HepG2 (cell line): ENCODE results near the gene DAG1. TPM values are rescaled to one million over a fixed set of nuclear protein-coding genes. Genes with fewer than 3 reads are reported as not detected.

ENCODE experiments used
- PAWR ChIP-seq: sonication (generic); formaldehyde crosslinking; IDR thresholded peaks from 2 replicates; pipeline ENCODE4 v1.4.0; 2020; ENCODE audit warnings: missing genetic modification reagents, mild to moderate bottlenecking, borderline replicate concordance
- SNAPC2 ChIP-seq: sonication (generic); formaldehyde crosslinking; IDR thresholded peaks from 2 replicates; pipeline ENCODE4 v1.8.1; 2022; ENCODE audit warnings: mild to moderate bottlenecking, missing genetic modification reagents
- ZNF550 ChIP-seq: sonication (generic); formaldehyde crosslinking; IDR thresholded peaks from 2 replicates; pipeline ENCODE4 v1.4.0; 2020; ENCODE audit warnings: mild to moderate bottlenecking, missing genetic modification reagents, borderline replicate concordance
- polyA plus RNA-seq, 8 experiments: library from polyadenylated mRNA; depleted of rRNA in 3 of 8; stranded (reverse) in 7 of 8; unstranded in 1 of 8; fragments of >200 nt; fragmentation: Illumina TruSeq in 4 of 8; extraction: Trizol in 4 of 8; gene quantifications; 2 replicates each; pipeline versions ENCODE4 v1.2.1 to v1.2.3, GENCODE V29; 2011 to 2016; ENCODE audit warnings: low read depth in 4 of 8, missing spikeins in 1 of 8, mixed read lengths in 1 of 8; ENCODE audit not compliant: insufficient read depth in 1 of 8
- total RNA-seq, 5 experiments: library from RNA; depleted of rRNA; stranded (reverse); fragments of >200 nt; fragmentation: Illumina TruSeq; extraction: Trizol; gene quantifications; 2 replicates each; pipeline ENCODE4 v1.2.3, GENCODE V29; 2016; ENCODE audit warnings: low read depth in 1 of 5
- TF ChIP-seq, protein P1 (sequence below), 2 experiments: sonication (generic) in 1 of 2; formaldehyde crosslinking in 1 of 2; IDR thresholded peaks; 2 replicates each; pipeline versions ENCODE4 v1.6.1 to v1.9.0; 2014 to 2022; ENCODE audit warnings: antibody characterized with exemption in 1 of 2, borderline replicate concordance in 1 of 2, inconsistent platforms in 1 of 2, low read depth in 1 of 2, missing genetic modification reagents in 1 of 2
- TF ChIP-seq, protein P2 (sequence below): sonication (generic); formaldehyde crosslinking; IDR thresholded peaks from 2 replicates; pipeline ENCODE4 v1.4.0; 2020; ENCODE audit warnings: missing genetic modification reagents
- TF ChIP-seq, protein P3 (sequence below): sonication (generic); formaldehyde crosslinking; IDR thresholded peaks from 2 replicates; pipeline ENCODE4 v1.9.0; 2022; ENCODE audit warnings: missing genetic modification reagents, mild to moderate bottlenecking, borderline replicate concordance
- TF ChIP-seq, protein P4 (sequence below): sonication (generic); formaldehyde crosslinking; IDR thresholded peaks from 2 replicates; pipeline ENCODE4 v1.4.0; 2020; ENCODE audit warnings: missing genetic modification reagents
- TF ChIP-seq, protein P5 (sequence below): sonication (generic); formaldehyde crosslinking; IDR thresholded peaks from 2 replicates; pipeline ENCODE4 v1.4.0; 2020; ENCODE audit warnings: missing genetic modification reagents, borderline replicate concordance
- TF ChIP-seq, protein P6 (sequence below): sonication (generic); formaldehyde crosslinking; IDR thresholded peaks from 2 replicates; pipeline ENCODE4 v1.4.0; 2020; ENCODE audit warnings: mild to moderate bottlenecking, missing genetic modification reagents

The DAG1 gene
- total and polyA plus RNA-seq, 2 of the 13 experiments (the other 11 are each of a cell fraction or from before 2014, with no cell fraction given): 47.3 to 50.4 TPM

DNA sequence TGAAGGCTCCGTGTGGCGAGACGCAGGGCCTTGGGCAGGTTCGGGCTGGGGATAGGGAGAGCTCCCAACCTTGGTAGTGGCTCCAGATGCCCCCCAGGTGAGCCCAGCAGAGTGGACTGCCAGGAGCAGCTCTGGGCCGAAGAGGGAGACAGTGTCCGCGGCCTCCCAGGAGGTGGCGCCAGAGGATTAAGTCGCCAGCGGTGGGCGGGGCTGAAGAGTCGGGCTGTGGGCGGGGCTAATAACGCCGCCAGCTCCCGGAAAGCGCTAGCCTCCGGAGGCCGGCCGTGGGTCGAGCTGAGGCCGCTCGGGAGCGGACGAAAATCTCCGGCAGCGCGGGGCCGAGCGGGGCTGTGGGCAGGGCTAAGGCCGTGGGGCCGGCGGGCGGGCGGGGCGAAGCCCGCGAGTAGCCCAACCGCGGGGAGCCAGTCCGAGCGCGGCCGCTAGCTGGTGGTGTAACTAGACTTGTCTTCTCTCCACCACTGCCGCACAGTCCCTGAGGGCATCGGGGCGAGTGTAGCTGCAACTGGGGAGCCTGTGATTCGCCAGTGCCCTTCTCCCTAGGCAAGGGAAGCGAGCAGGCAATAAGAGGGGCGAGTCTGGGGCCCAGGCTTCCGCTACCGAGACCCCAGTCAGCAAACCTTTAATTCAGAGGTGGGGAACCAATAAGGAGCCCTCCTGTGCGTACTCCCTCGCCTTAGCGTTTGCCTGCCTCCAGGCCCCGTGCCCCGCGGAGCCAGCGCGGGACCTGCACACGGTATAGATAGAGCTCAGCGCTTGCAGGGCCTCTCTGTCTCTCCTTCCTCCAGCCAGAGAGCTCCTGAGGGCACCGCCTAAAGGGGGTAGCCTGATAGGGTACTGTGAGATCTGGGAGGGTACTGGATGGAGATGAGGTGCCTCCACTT lies 69.8 kb downstream of the DAG1 start (continued):
- TF ChIP-seq, protein P1, sequence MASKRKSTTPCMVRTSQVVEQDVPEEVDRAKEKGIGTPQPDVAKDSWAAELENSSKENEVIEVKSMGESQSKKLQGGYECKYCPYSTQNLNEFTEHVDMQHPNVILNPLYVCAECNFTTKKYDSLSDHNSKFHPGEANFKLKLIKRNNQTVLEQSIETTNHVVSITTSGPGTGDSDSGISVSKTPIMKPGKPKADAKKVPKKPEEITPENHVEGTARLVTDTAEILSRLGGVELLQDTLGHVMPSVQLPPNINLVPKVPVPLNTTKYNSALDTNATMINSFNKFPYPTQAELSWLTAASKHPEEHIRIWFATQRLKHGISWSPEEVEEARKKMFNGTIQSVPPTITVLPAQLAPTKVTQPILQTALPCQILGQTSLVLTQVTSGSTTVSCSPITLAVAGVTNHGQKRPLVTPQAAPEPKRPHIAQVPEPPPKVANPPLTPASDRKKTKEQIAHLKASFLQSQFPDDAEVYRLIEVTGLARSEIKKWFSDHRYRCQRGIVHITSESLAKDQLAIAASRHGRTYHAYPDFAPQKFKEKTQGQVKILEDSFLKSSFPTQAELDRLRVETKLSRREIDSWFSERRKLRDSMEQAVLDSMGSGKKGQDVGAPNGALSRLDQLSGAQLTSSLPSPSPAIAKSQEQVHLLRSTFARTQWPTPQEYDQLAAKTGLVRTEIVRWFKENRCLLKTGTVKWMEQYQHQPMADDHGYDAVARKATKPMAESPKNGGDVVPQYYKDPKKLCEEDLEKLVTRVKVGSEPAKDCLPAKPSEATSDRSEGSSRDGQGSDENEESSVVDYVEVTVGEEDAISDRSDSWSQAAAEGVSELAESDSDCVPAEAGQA (IDR thresholded peaks at IDR 0.05; ENCODE audit: low read depth): no peak
- TF ChIP-seq, protein P1 (CRISPR knock-in tag; IDR thresholded peaks at IDR 0.05; ENCODE audit: borderline replicate concordance): no peak
- TF ChIP-seq, protein P2, sequence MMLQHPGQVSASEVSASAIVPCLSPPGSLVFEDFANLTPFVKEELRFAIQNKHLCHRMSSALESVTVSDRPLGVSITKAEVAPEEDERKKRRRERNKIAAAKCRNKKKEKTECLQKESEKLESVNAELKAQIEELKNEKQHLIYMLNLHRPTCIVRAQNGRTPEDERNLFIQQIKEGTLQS (CRISPR knock-in tag): no peak
- TF ChIP-seq ZNF550 (CRISPR knock-in tag): no peak
- no peak for TF ChIP-seq PAWR
- TF ChIP-seq, protein P3, sequence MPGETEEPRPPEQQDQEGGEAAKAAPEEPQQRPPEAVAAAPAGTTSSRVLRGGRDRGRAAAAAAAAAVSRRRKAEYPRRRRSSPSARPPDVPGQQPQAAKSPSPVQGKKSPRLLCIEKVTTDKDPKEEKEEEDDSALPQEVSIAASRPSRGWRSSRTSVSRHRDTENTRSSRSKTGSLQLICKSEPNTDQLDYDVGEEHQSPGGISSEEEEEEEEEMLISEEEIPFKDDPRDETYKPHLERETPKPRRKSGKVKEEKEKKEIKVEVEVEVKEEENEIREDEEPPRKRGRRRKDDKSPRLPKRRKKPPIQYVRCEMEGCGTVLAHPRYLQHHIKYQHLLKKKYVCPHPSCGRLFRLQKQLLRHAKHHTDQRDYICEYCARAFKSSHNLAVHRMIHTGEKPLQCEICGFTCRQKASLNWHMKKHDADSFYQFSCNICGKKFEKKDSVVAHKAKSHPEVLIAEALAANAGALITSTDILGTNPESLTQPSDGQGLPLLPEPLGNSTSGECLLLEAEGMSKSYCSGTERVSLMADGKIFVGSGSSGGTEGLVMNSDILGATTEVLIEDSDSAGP: peak; percentile 74
- TF ChIP-seq, protein P4, sequence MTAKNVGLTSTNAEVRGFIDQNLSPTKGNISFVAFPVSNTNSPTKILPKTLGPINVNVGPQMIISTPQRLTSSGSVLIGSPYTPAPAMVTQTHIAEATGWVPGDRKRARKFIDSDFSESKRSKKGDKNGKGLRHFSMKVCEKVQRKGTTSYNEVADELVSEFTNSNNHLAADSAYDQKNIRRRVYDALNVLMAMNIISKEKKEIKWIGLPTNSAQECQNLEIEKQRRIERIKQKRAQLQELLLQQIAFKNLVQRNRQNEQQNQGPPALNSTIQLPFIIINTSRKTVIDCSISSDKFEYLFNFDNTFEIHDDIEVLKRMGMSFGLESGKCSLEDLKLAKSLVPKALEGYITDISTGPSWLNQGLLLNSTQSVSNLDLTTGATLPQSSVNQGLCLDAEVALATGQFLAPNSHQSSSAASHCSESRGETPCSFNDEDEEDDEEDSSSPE (CRISPR knock-in tag): peak; percentile 47
- TF ChIP-seq, protein P5, sequence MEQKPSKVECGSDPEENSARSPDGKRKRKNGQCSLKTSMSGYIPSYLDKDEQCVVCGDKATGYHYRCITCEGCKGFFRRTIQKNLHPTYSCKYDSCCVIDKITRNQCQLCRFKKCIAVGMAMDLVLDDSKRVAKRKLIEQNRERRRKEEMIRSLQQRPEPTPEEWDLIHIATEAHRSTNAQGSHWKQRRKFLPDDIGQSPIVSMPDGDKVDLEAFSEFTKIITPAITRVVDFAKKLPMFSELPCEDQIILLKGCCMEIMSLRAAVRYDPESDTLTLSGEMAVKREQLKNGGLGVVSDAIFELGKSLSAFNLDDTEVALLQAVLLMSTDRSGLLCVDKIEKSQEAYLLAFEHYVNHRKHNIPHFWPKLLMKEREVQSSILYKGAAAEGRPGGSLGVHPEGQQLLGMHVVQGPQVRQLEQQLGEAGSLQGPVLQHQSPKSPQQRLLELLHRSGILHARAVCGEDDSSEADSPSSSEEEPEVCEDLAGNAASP: no peak
- no peak; the same call in 1 of the 2 replicates for TF ChIP-seq SNAPC2 (CRISPR knock-in tag)
- TF ChIP-seq, protein P6, sequence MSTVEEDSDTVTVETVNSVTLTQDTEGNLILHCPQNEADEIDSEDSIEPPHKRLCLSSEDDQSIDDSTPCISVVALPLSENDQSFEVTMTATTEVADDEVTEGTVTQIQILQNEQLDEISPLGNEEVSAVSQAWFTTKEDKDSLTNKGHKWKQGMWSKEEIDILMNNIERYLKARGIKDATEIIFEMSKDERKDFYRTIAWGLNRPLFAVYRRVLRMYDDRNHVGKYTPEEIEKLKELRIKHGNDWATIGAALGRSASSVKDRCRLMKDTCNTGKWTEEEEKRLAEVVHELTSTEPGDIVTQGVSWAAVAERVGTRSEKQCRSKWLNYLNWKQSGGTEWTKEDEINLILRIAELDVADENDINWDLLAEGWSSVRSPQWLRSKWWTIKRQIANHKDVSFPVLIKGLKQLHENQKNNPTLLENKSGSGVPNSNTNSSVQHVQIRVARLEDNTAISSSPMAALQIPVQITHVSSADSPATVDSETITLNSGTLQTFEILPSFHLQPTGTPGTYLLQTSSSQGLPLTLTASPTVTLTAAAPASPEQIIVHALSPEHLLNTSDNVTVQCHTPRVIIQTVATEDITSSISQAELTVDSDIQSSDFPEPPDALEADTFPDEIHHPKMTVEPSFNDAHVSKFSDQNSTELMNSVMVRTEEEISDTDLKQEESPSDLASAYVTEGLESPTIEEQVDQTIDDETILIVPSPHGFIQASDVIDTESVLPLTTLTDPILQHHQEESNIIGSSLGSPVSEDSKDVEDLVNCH (CRISPR knock-in tag): no peak
